Measurements from ENCODE around the gene SYDE2.

- TF ChIP-seq CTCF (IDR thresholded peaks at IDR 0.05 in 2 of 3, conservative IDR thresholded peaks at IDR 0.05 in 1 of 3; ENCODE audit: insufficient read depth in 2 of 3, low read depth in 1 of 3, low read length in 3 of 3) (no peak), RAD21 (CRISPR knock-in tag; conservative IDR thresholded peaks at IDR 0.05 in 1 of 2, IDR thresholded peaks at IDR 0.05 in 1 of 2) (no peak), BRF2 (IDR thresholded peaks at IDR 0.05; ENCODE audit: borderline replicate concordance, insufficient read depth, insufficient read length) (no peak), SRF (CRISPR knock-in tag; IDR thresholded peaks at IDR 0.05) (no peak), FOSL1 (tag; conservative IDR thresholded peaks at IDR 0.05) (no peak), TBP (optimal IDR thresholded peaks at IDR 0.05; ENCODE audit: low read depth, low read length) (no peak), ETS1 (conservative IDR thresholded peaks at IDR 0.05; ENCODE audit: control insufficient read depth, low read depth, low read length) (no peak), FOXP1 (CRISPR knock-in tag; IDR thresholded peaks at IDR 0.05) (no peak), ZNF586 (CRISPR knock-in tag; conservative IDR thresholded peaks at IDR 0.05) (no peak), PBX2 (CRISPR knock-in tag; IDR thresholded peaks at IDR 0.05; ENCODE audit: low read depth) (no peak), PBX2 (tag; conservative IDR thresholded peaks at IDR 0.05; ENCODE audit: low read depth) (no peak), ZNF143 (CRISPR knock-in tag; IDR thresholded peaks at IDR 0.05) (no peak)
Measured at GRCh38 chr1:85196358-85196757, 4.5 kb downstream of the SYDE2 start.
